Neural progenitor cell (in vitro differentiated cells): ENCODE measurements around the gene HBQ1. TPM values are rescaled to one million over a fixed set of nuclear protein-coding genes. Genes with fewer than 3 reads are reported as not detected.

Source experiments
- DNase-seq: peaks from one replicate; pipeline ENCODE4 v3.0.0-alpha.2; 2016; ENCODE audit warnings: low spot score
- H2AFZ ChIP-seq: fragments of 200-600 bp; sonication (generic); replicated peaks from 2 replicates; pipeline ENCODE4 v1.6.1; 2016; ENCODE audit warnings: antibody characterized with exemption
- H3F3A ChIP-seq: fragments of 200-600 bp; sonication (generic); 2 replicates; pipeline ENCODE4 v1.6.1; 2016; ENCODE audit warnings: antibody characterized with exemption, low read depth
- H3K27ac ChIP-seq: fragments of 200-600 bp; sonication (generic); 2 replicates; pipeline ENCODE4 v1.5.1; 2016; ENCODE audit warnings: mild to moderate bottlenecking
- H3K27me3 ChIP-seq: fragments of 200-600 bp; sonication (generic); 2 replicates; pipeline ENCODE4 v1.6.1; 2016; ENCODE audit warnings: mild to moderate bottlenecking, moderate library complexity
- H3K36me3 ChIP-seq: fragments of 200-600 bp; sonication (generic); 2 replicates; pipeline ENCODE4 v1.5.1; 2016
- H3K4me1 ChIP-seq: fragments of 200-600 bp; sonication (generic); 2 replicates; pipeline ENCODE4 v1.6.1; 2016; ENCODE audit warnings: mixed run types
- H3K4me2 ChIP-seq: fragments of 200-600 bp; sonication (generic); 2 replicates; pipeline ENCODE4 v1.6.1; 2016
- H3K4me3 ChIP-seq: fragments of 200-600 bp; sonication (generic); 2 replicates; pipeline ENCODE4 v1.5.1; 2016
- H3K79me2 ChIP-seq: fragments of 200-600 bp; sonication (generic); 2 replicates; pipeline ENCODE4 v1.6.1; 2016; ENCODE audit warnings: low read depth
- H3K9ac ChIP-seq: fragments of 200-600 bp; sonication (generic); 2 replicates; pipeline ENCODE4 v1.6.1; 2016
- H3K9me3 ChIP-seq: fragments of 200-600 bp; sonication (generic); 2 replicates; pipeline ENCODE4 v1.5.1; 2016; ENCODE audit warnings: low read depth
- H4K20me1 ChIP-seq: fragments of 200-600 bp; sonication (generic); 2 replicates; pipeline ENCODE4 v1.6.1; 2016; ENCODE audit warnings: low read depth
- H3K27ac Mint-ChIP-seq: 3 replicates; pipeline ENCODE4 v1.8.0; 2021; ENCODE audit warnings: mixed read lengths
- H3K27me3 Mint-ChIP-seq: 2 replicates; pipeline ENCODE4 v1.8.0; 2022; ENCODE audit warnings: low read depth, mild to moderate bottlenecking, inconsistent platforms, moderate library complexity, mixed read lengths; ENCODE audit not compliant: insufficient read depth
- H3K36me3 Mint-ChIP-seq: 3 replicates; pipeline ENCODE4 v1.8.0; 2021; ENCODE audit warnings: mixed read lengths
- H3K4me1 Mint-ChIP-seq: 3 replicates; pipeline ENCODE4 v1.8.0; 2021; ENCODE audit warnings: mixed read lengths
- H3K4me3 Mint-ChIP-seq: 3 replicates; pipeline ENCODE4 v1.8.0; 2021; ENCODE audit warnings: mild to moderate bottlenecking, moderate library complexity, mixed read lengths
- H3K9me3 Mint-ChIP-seq: 3 replicates; pipeline ENCODE4 v1.8.0; 2020; ENCODE audit warnings: mixed read lengths
- EZH2 ChIP-seq: fragments of 200-600 bp; sonication (generic); IDR thresholded peaks from 2 replicates; pipeline ENCODE4 v1.6.1; 2017; ENCODE audit warnings: antibody characterized with exemption, mild to moderate bottlenecking, moderate library complexity
- EZH2phosphoT487 ChIP-seq: fragments of 200-600 bp; sonication (generic); IDR thresholded peaks from 2 replicates; pipeline ENCODE4 v1.6.1; 2017; ENCODE audit warnings: antibody characterized with exemption
- total RNA-seq: library from RNA; depleted of rRNA; stranded (reverse); fragments of >200 nt; gene quantifications from 2 replicates; pipeline ENCODE4 v1.2.3, GENCODE V29; 2015; ENCODE audit warnings: low replicate concordance
- TF ChIP-seq, protein P1 (sequence below): fragments of 200-600 bp; sonication (generic); IDR thresholded peaks from 2 replicates; pipeline ENCODE4 v1.5.1; 2017; ENCODE audit warnings: antibody characterized with exemption, mild to moderate bottlenecking

The HBQ1 gene
- total RNA-seq, 1 donor from 2014 or later = not detected

- peaks cover 25% of the 10 kb centered on the region for H3F3A ChIP-seq
- TF ChIP-seq, protein P1, sequence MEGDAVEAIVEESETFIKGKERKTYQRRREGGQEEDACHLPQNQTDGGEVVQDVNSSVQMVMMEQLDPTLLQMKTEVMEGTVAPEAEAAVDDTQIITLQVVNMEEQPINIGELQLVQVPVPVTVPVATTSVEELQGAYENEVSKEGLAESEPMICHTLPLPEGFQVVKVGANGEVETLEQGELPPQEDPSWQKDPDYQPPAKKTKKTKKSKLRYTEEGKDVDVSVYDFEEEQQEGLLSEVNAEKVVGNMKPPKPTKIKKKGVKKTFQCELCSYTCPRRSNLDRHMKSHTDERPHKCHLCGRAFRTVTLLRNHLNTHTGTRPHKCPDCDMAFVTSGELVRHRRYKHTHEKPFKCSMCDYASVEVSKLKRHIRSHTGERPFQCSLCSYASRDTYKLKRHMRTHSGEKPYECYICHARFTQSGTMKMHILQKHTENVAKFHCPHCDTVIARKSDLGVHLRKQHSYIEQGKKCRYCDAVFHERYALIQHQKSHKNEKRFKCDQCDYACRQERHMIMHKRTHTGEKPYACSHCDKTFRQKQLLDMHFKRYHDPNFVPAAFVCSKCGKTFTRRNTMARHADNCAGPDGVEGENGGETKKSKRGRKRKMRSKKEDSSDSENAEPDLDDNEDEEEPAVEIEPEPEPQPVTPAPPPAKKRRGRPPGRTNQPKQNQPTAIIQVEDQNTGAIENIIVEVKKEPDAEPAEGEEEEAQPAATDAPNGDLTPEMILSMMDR = no peak
- no peak for TF ChIP-seq EZH2
- TF ChIP-seq EZH2phosphoT487 = no peak
- peaks cover 3% of the 10 kb centered on the region for H3K4me1 ChIP-seq
- H3K36me3 ChIP-seq = no peaks in the 10 kb centered on the region
- no peak overlapping the region for H3K27ac ChIP-seq
- H3K4me3 Mint-ChIP-seq = no peak overlapping the region
- no peaks in the 10 kb centered on the region for H3K9me3 Mint-ChIP-seq
- no peaks in the 10 kb centered on the region for H3K36me3 Mint-ChIP-seq
- H3K27me3 Mint-ChIP-seq = peaks cover 22% of the 10 kb centered on the region
- peaks cover 3% of the 10 kb centered on the region for H3K27me3 ChIP-seq
- H3K79me2 ChIP-seq = peaks cover 2% of the 10 kb centered on the region
- no peak overlapping the region for H3K27ac Mint-ChIP-seq
- H2AFZ ChIP-seq = no peak overlapping the region
- no peak for DNase-seq
- H3K4me2 ChIP-seq = no peak overlapping the region
- H3K9ac ChIP-seq = no peak overlapping the region
- no peaks in the 10 kb centered on the region for H4K20me1 ChIP-seq
- no peaks in the 10 kb centered on the region for H3K4me1 Mint-ChIP-seq
- no peak overlapping the region for H3K4me3 ChIP-seq
- H3K9me3 ChIP-seq = no peaks in the 10 kb centered on the region
Observed at GRCh38 chr16:142405-142967, 37.8 kb upstream of the HBQ1 start.

DNA sequence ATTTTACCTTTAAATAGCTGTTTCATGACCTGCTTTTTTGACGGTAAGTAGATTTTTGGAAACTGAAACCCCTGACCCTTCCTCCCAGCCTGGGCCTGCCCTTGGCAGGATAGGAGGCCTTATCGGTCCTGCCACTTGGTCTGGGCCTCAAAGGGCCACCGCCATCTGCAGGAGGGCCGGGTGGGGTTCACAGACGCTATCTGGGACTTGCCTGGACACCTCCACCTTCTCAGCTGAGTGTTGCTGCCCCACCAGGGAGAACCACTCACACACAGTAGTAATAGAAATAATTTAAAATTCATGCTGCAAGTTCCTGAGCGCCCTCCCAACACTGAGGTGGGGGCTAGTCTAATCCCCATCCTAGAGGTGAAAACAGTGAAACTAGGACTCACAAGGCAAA, 37.2 kb upstream of the HBQ1 start:
- Histone ChIP-seq H3K4me1 (no peaks in the 10 kb centered on the region), H3F3A (peaks cover 19% of the 10 kb centered on the region), H2AFZ (no peak overlapping the region), H4K20me1 (no peaks in the 10 kb centered on the region), H3K4me2 (no peak overlapping the region), H3K36me3 (no peaks in the 10 kb centered on the region), H3K27me3 (peaks cover 8% of the 10 kb centered on the region), H3K9ac (no peak overlapping the region), H3K27ac (no peak overlapping the region), H3K4me3 (no peak overlapping the region), H3K79me2 (no peaks in the 10 kb centered on the region), H3K9me3 (no peaks in the 10 kb centered on the region)
- Mint-ChIP-seq H3K9me3 (no peaks in the 10 kb centered on the region), H3K27me3 (peaks cover 23% of the 10 kb centered on the region), H3K4me1 (no peaks in the 10 kb centered on the region), H3K36me3 (no peaks in the 10 kb centered on the region), H3K4me3 (peak overlapping the region; percentile 13), H3K27ac (no peak overlapping the region)
- no peak for DNase-seq
- no peak for TF ChIP-seq EZH2phosphoT487
- TF ChIP-seq EZH2 = no peak
- TF ChIP-seq, protein P1 = no peak

DNA sequence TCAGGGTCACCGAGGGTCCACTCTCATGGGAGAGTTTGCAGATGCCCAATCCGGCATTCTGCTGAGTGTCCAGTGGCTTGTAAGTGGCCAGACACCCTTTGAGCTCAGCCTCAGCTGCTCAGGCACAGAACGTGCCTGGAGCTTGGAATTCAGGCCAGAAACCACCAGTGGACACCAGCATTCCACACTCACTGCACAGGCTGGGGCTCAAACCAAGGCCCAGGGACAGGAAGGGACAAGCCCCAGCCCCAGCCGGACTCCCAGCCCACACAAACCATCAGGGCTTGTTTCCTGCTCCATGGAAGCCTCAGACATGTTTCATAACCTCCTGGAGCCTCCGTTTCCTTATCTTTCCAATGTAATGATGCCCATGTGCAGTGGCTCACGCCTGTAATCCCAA, 36.8 kb upstream of the HBQ1 start:
- Histone ChIP-seq H3F3A (peaks cover 18% of the 10 kb centered on the region), H2AFZ (no peak overlapping the region), H3K36me3 (no peaks in the 10 kb centered on the region), H3K27me3 (peaks cover 12% of the 10 kb centered on the region), H3K9me3 (no peaks in the 10 kb centered on the region), H3K4me3 (no peak overlapping the region), H3K27ac (no peak overlapping the region), H3K79me2 (no peaks in the 10 kb centered on the region), H3K4me1 (no peaks in the 10 kb centered on the region), H4K20me1 (no peaks in the 10 kb centered on the region), H3K9ac (no peak overlapping the region), H3K4me2 (no peak overlapping the region)
- Mint-ChIP-seq H3K9me3 (no peaks in the 10 kb centered on the region), H3K27me3 (peaks cover 27% of the 10 kb centered on the region), H3K4me1 (no peaks in the 10 kb centered on the region), H3K4me3 (peak overlapping the region; percentile 13), H3K36me3 (no peaks in the 10 kb centered on the region), H3K27ac (no peak overlapping the region)
- no peak for DNase-seq
- TF ChIP-seq EZH2 = no peak
- TF ChIP-seq EZH2phosphoT487 = no peak
- TF ChIP-seq, protein P1 = no peak
